NCI-H69 (cell line): ENCODE data around the gene ADCY5.
A peak's percentile ranks its signal among the peaks of the same experiment; 100 is the strongest.
"Not testable (repeated sequence)": the region's sequence is repeated elsewhere in the genome, so short reads cannot be mapped to it uniquely, and the experiment has no call there.

Source experiments
- DNase-seq: peaks from one replicate; lab custom pipeline; 2025; lab: John Stamatoyannopoulos, UW

ADCY5 gene

DNA sequence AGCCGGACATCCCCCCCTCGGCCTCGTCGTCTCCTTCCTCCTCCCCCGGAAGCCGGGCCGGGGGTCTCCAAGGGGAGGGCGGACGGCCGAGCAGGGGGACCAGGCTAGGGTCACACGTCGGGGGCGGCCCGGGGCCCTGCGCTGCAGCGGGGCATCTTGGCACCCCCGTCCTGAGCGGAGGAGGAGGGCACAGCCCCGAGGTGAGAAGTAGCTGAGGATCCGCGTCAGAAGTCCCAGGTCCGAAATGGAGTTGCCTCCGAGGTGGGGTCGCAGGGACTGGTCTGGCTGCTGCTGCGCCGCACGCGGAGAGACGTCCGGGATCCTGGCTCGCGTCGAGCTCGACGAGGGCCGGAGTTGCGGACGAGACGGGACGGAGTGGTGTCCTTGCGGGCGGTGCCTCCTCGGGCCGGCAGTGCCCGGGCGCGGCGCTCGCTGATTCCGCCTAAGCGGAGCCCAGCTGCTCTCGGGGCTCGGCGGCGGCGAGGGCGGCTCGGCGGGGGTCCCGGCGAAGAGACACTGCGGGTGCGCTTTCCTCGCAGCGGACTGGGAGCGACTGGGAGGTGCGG lies at the start of gene ADCY5:
Gene ADCY5 (minus strand): TSS at position 555 of the 566 bp plus-strand sequence. CDS start 545 bp downstream, at position 10.
- DNase-seq, result peak; percentile 35

DNA sequence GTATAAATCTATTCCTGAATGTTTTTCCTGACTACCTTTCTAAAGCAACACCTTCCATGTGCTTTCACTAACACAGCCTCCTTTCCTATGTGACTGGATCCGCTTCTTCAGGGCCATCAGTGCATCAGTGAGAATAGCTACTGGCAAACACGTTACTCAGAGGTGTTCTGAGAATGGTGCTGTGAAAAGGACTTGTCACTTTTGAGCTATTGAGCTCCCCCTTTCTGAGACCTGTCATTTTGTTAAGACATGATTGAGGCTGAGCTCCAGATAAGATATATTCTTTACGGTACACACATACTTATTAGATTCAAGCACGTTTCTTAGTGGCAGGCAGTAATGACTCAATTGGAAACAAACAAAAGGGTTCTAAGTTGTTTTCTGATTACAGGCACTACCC lies 45.0 kb upstream of the ADCY5 start:
- DNase-seq, result no peak

- DNase-seq, result peak; percentile 73
Observed at GRCh38 chr3:123491966-123492587, 43.2 kb upstream of the ADCY5 start.

- peak; percentile 65 for DNase-seq
Observed at GRCh38 chr3:123489400-123490004, 40.6 kb upstream of the ADCY5 start.

- DNase-seq, result no peak
Observed at GRCh38 chr3:123488645-123489347, 39.9 kb upstream of the ADCY5 start.

- not testable (repeated sequence) for DNase-seq
Observed at GRCh38 chr3:123487063-123487462, 38.2 kb upstream of the ADCY5 start.

DNA sequence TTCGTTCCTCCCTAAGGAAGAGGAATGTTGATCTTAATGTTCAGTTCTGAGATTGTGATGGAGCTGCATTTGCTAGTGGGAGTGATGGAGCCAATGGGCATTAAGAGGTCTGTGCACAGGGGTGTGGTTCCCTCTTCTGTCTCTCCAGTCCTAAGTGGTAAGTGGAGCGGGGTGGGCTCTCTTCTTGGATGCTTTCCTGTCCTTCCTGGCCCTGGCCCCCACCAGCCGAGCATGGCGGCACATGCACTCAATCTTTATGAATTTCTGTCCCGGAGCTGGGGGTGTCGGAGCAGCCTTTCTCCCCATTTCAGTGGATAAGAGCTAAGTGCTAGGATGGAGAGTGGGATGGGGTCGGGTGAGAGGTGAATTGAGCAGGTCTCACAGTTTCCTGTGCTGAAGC lies 37.6 kb upstream of the ADCY5 start:
- no peak for DNase-seq

DNA sequence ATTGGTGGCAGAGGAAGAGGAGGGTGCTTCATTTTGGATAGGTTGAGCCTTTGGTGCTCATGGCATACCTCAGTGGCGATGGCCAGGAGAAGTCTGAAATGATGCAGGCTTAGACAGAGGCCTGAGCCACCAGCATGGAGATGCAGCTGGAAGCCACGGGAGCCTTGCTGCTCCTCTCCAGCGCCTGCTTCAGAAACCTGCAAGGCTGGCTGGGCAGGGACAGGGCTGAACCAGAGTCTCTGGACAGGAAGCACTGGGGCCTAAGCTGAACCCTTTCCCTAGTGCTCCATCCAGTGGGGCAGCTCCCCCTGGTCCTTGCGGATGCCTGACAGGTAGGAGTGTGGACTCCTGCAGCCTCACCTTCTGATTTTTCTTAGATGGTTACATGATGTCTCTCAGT lies 36.7 kb upstream of the ADCY5 start:
- DNase-seq, result no peak

- DNase-seq, result no peak
Observed at GRCh38 chr3:123483146-123483545, 34.3 kb upstream of the ADCY5 start.

DNA sequence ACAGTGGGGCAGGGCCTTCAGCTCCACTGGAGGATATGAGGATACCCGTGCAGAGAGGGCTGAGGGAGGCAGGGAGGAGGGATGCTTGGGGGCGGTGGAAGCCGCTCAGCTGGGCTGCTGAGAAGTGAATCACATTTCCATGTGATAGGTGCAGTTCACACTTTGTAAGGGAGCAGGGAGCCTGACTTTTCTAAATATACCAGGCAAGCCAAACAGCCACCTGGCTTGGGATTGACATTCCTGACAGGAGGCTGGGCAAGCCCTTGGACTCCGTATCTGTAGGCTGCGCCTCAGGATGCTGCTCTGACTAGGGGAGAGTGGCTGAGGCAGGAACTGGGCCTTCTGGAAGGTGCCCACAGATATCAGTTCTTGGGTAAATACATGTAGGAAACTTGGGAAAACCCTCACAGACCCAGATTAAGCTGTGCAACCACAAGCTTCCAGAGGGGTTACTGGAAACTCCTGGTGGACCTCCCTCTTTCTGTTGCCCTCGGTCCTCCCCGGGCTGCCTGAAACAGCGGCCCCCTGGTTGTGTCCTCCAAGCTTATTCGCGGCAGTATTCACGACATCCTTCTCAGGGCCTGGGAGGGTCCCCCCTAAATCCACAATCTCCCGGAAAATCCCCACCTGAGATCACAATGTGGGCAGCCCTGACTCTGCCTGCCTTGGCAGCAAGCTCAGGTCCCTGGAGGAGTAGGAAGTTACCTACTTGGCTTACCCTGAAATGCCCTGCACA lies 33.0 kb upstream of the ADCY5 start:
- DNase-seq, result no peak

DNA sequence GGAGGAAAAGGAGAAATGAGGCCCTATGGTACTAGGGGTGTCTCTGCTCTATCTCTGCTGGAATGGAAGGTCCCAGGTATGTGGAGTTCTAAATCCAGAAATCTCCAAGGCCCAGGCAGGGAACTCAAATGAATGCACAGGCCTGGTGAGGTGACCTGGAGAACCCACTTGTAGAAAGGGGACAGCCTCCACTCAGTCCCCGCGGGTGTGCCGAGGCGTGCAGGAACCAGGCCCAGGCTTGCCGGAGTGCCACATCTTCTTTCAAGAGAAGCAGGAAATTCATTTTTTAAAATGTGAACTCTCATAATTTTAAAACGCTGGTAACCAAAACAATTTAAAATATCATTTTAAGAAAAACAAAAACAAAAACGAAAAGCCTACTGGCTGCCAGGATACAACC lies 32.2 kb upstream of the ADCY5 start:
- no peak for DNase-seq

GRCh38 chr3:123480428-123480827 lies 31.5 kb upstream of the ADCY5 start:
- no peak for DNase-seq

- DNase-seq, result no peak
Observed at GRCh38 chr3:123479891-123480290, 31.0 kb upstream of the ADCY5 start.

GRCh38 chr3:123478314-123478713 lies 29.4 kb upstream of the ADCY5 start:
- no peak for DNase-seq

- peak; percentile 27 for DNase-seq
Observed at GRCh38 chr3:123476967-123477750, 28.3 kb upstream of the ADCY5 start.

DNA sequence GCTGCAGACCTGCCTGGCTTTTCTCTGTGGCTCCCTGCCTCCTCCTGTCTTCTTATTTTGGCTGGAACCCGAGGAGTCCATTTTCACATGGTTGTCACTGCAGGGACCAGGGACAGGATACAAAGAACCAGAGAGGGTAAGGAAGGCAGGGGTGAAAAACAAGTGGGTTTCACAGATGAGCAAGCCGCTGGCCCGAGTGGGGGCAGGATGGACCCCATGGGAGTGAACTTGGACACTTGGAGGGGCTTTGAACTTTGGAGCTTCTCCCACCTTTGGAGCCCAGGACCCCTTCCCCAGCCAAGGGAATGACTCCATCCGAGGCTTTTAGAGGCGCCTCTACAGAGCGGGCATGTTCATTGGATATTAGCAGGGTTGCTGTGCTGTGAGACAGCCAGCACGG lies 26.9 kb upstream of the ADCY5 start:
- no peak for DNase-seq

GRCh38 chr3:123471106-123471505 lies 22.2 kb upstream of the ADCY5 start:
- no peak for DNase-seq

- DNase-seq, result no peak
Observed at GRCh38 chr3:123469323-123469995, 20.6 kb upstream of the ADCY5 start.

DNA sequence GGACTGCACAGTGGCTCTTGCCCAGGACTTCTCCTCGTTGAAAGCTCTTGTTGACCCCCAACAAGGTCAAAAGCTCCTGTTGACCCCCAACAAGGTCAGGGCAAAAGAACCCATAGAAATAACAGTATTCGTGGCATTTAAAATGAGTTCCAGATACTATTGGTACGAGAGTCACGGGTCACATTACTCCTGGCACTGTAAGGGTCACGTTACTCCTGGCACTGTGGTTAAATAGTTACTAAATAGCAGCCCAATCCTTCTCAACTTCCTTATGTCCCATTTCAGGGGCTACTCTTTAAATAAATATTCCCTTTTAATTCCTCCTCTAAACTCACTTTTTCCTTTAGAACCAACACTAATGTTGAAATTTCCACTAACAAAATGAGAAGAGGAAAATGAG lies 18.2 kb upstream of the ADCY5 start:
- DNase-seq, result no peak

DNA sequence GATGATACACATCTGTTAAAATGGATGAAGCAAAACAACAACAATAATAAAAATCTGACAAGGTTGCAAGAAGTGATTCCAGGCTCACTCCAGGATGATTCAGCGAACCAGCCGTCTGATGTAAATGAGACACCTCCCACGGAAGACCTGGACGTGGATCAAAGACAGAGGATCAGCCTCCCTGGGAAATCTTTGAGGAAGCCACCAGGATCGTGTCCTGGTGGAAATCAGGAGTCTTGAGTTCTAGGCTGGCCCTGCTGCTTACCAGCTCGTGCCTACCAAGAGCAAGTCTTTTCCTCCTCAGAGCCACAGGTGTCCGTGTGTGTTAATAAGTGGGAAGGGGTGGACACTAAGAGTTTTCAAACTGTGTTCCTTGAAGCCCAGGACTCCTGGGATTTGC lies 15.3 kb upstream of the ADCY5 start:
- DNase-seq, result no peak

DNA sequence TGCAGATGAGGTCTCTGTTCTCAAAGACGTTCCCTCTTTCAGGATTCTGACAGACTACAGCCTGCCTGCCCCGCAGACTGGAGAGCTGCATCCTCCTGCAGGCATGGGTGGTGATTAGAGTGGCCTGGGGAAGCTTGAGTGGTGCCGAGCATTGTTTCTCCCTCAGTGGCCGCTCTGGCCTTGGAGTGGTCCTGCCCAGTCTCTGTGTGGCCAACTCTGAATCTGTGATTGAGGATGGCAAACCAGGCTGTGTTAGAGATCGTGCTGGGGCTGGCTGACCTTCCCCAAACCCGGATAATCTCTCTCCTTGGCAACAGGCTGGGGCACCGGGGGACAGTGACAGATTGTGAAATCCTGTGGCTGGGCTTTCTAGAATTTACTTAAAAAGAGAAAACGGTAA lies 11.0 kb upstream of the ADCY5 start:
- no peak for DNase-seq
